GM19238 (cell line): ENCODE measurements around the gene DNAJB2.
"Not testable (repeated sequence)": the region's sequence is repeated elsewhere in the genome, so short reads cannot be mapped to it uniquely, and the experiment has no call there.

Experiments
- DNase-seq: peaks from one replicate; pipeline ENCODE4 v3.0.0; 2011; ENCODE audit warnings: low spot score; ENCODE audit not compliant: insufficient read length

DNAJB2 gene

GRCh38 chr2:219254590-219255201, 24.5 kb upstream of the DNAJB2 start:
- DNase-seq: no peak

- not testable (repeated sequence) for DNase-seq
These were observed 20.2 kb upstream of the DNAJB2 start for GRCh38 chr2:219258942-219259341.

GRCh38 chr2:219261024-219261855, 17.9 kb upstream of the DNAJB2 start:
- no peak for DNase-seq

DNA sequence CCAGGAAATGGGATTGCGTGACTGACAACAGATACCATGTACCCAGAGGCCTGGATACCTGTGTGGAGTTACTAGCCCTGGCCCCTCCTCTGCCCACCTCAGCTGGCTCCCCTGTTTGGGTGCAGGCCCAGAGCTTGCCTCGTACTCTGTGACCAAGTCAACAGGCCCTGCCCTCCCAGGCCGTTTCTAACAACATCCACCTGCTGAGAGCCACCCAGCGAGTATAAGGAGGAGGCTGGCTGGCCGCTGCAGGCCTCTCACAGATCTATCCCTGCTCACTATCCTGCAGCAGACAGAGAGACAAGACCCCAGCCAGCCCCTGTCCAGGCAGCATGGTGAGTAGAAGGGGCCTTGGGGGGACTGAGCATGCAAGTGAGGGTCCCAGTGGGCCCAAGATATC, 12.9 kb upstream of the DNAJB2 start:
- DNase-seq: no peak

DNA sequence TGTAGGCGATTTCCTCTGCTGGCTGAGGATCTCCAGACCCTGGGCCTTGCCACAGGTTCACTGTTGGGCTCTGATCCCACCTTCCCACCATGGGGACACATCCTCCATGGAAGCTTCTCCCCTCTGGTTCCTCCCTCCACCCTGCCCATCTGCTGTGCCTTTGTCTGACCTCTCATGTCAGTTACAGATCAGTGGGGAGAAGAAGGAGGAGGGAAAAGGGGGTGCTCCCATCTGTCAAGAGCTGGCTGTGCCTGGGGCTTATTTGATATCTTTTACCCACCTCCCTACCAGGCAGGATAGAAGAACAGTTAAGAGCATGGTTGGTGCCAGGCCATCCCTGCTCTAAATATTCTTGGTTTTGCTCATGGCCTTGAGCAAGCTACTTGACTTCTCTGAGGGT, 12.3 kb upstream of the DNAJB2 start:
- DNase-seq: no peak

DNA sequence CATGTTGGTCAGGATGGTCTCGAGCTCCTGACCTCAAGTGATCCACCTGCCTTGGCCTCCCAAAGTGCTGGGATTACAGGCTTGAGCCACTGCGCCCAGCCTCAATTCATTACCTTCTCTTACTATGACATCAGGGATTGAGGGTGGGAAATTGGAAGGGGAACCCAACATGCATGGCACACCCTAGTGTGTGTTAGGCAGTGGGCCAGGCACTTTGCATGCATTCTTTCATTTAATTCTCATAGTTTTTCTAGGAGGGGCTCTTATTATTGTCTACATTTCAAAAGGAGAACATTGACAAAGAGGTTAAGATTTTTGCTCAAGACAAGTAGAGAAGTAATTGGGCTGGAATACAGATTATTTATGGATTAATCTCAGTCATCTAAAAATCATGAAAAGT, 10.9 kb upstream of the DNAJB2 start:
- DNase-seq: no peak

DNA sequence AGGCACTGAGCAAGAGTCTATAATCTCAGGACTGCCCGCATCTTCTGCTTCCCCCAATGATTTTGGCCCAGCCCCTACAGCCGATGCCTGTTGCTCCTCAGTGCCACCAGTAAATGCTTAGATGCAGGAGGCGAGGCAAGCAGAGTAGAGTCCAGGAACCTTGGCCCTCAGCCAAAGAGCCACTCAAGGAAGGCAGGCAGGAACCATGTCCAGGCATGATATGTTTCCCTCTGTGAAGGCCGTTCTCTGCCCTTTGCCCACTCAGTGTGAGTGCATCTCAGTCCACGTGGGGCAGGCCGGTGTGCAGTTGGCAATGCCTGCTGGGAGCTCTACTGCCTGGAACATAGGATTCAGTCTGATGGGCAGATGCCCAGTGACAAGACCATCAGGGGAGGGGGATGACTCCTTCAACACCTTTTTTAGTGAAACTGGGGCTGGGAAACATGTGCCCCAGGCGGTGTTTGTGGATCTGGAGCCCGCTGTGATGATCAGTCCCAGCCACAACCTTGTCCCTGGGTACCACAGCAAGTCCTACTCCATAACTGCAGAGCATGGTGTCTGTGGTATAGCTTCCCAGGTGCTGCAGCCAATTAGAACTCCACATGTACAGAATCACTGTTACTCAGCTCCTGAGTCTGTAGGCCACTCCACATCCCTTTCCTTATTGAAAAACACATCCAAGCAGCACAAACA, 9.7 kb upstream of the DNAJB2 start:
- DNase-seq: no peak

DNA sequence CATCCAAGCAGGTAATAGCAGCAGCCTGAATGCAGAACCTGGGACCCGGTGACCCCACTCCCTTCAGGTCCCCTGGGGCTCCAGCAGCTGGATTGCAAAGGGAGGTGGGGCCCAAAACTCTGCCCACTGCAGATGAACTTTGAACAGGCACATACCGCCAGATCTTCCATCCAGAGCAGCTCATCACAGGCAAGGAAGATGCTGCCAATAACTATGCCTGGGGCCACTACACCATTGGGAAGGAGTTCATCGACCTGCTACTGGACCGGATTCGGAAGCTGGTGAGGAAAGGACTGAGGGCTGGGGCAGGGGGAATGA, 9.2 kb upstream of the DNAJB2 start:
- DNase-seq: no peak

GRCh38 chr2:219271021-219271420, 8.1 kb upstream of the DNAJB2 start:
- no peak for DNase-seq

GRCh38 chr2:219272356-219272755, 6.8 kb upstream of the DNAJB2 start:
- no peak for DNase-seq

DNA sequence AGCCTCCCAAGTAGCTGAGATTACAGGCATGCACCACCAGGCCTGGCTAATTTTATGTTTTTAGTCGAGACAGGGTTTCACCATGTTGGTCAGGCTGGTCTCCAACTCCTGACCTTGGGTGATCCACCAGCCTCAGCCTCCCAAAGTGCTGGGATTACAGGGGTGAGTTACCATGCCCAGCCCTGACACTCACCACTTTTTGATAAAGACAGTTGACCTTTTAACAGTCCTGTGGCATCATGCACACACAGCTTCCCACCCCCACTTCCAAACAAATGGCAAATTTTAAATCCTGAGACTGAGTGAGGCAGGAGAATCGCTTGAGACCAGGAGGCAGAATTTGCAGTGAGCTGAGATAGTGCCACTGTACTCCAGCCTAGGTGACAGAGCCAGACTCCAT, 6.2 kb upstream of the DNAJB2 start:
- DNase-seq: no peak

- no peak for DNase-seq
These were observed 5.2 kb upstream of the DNAJB2 start for GRCh38 chr2:219273937-219274336.

- DNase-seq: no peak
These were observed 4.7 kb upstream of the DNAJB2 start for GRCh38 chr2:219274361-219274921.

DNA sequence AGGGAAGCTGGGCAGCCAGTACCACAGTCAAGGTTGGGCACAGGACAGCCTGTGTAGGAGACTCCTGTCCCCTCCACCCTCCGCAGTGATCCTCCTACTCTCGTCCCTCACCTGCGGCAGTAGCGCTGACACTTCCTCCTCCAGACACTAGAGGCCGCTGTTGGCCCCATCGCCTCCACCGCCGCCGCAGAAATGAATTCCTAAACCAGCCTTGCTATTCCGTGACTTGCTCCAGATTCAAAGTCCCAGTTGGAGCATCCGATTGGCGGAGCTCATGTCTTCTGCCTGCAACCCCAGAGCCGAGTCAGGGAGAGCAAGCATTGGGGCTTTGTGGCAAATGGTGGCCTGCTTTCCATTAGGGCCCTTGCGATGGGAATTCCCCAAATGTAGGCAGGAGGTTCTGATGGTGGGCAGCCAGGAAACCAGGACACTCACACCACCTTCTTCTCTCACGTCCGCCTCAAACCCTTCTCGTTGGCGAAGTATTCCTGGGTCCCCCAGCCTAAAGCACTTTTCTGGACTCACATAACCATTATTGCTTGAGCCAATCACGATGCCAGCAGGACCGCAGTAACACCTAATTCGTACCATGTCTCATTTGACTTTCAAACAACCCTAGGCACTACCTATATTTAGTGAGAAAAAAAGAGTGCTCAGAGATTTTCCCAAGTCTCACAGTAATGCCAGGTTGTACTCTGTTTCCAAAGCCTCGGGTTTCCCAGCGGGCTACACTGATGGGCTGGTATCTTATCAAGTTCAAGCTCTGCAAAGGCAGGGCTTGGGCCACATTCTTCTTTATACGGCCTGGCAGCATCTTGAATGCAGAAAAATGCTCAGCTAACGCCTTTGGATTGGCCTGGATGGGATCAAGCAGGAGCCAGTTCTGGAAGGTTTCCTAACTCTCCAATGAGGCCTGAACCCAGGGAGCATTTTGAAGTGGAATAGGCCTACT, 1.2 kb upstream of the DNAJB2 start:
- DNase-seq: peak; percentile 69

- no peak for DNase-seq
These were observed 463 bp upstream of the DNAJB2 start for GRCh38 chr2:219278655-219279150.

GRCh38 chr2:219279916-219280516, 850 bp downstream of the DNAJB2 start:
- DNase-seq: no peak

DNA sequence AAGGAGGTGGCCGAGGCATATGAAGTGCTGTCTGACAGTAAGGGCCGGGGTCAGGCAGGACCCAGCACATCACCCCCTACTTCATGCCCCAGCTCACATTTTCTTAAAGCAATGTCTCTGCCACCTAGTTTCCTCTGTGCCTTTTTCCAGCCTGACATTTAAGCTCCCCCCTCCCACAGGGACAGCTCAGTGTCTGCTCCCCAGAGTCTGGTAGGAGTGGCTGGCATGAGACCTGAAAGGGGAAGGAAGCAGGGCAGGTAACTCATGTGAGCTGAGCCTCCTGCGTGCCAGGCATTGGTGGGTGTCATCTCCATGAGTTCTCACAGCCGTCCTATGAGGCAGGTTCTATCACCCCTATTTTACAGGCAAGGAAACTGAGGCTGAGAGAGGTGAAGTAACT, 1.5 kb downstream of the DNAJB2 start:
- DNase-seq: no peak

GRCh38 chr2:219281588-219281987, 2.4 kb downstream of the DNAJB2 start:
- no peak for DNase-seq

DNA sequence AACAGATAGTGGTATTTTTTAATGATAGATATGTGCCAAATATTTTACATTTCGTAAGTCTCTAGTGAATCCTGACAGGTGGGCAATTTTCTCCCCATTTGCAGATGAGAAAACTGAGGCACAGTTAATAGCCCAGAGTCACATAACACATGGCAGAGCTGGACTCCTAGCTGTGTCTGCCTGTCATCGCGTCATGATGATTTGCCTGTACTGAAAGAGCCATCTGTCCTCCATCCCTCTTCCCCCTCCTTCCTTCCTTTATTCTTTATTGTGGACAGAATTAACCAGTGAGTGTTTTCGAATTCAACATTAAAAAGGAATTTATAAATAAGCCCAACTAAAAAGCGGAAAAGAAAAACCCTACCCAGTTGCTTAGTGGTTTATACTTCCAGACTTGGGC, 3.2 kb downstream of the DNAJB2 start:
- DNase-seq: no peak

GRCh38 chr2:219282943-219283581, 3.9 kb downstream of the DNAJB2 start:
- no peak for DNase-seq
